Measurements from ENCODE around the gene DHRS1.
A peak's percentile ranks its signal among the peaks of the same experiment; 100 is the strongest.

DHRS1 gene

GRCh38 chr14:24309538-24310264 lies 10.1 kb upstream of the DHRS1 start, which contains the start of gene LTB4R2:
Gene LTB4R2 (plus strand): TSS chr14:24310140. CDS start chr14:24310665, 525 bp downstream.
- DNase-seq (ENCODE audit: low read depth), result no peak

GRCh38 chr14:24308342-24309124 lies 9.0 kb upstream of the DHRS1 start:
- DNase-seq (ENCODE audit: low read depth), result no peak

- peak; percentile 34 for DNase-seq (ENCODE audit: low read depth)
Observed at GRCh38 chr14:24307575-24308341, 8.2 kb upstream of the DHRS1 start, which contains the start of gene CIDEB. Gene CIDEB (minus strand): TSS chr14:24307977. CDS start chr14:24307858, 119 bp downstream.

- no peak for DNase-seq (ENCODE audit: low read depth)
Observed at GRCh38 chr14:24307156-24307574, 7.6 kb upstream of the DHRS1 start.

GRCh38 chr14:24304019-24304387 lies 4.4 kb upstream of the DHRS1 start:
- no peak for DNase-seq (ENCODE audit: low read depth)

- DNase-seq (ENCODE audit: low read depth), result no peak
Observed at GRCh38 chr14:24300326-24300980, 873 bp upstream of the DHRS1 start.

- peak; percentile 69 for DNase-seq (ENCODE audit: low read depth)
Observed at GRCh38 chr14:24298892-24299254, 707 bp downstream of the DHRS1 start.

GRCh38 chr14:24297190-24297964 lies 2.2 kb downstream of the DHRS1 start:
- no peak for DNase-seq (ENCODE audit: low read depth)

GRCh38 chr14:24296341-24297157 lies 3.0 kb downstream of the DHRS1 start:
- DNase-seq (ENCODE audit: low read depth), result peak; percentile 81

GRCh38 chr14:24293525-24293924 lies 6.1 kb downstream of the DHRS1 start:
- DNase-seq (ENCODE audit: low read depth), result no peak

- DNase-seq (ENCODE audit: low read depth), result no peak
Observed at GRCh38 chr14:24292118-24292807, 7.3 kb downstream of the DHRS1 start.

GRCh38 chr14:24291446-24292117 lies 8.0 kb downstream of the DHRS1 start:
- DNase-seq (ENCODE audit: low read depth), result no peak

- DNase-seq (ENCODE audit: low read depth), result no peak
Observed at GRCh38 chr14:24290746-24291145, 8.8 kb downstream of the DHRS1 start.

GRCh38 chr14:24289649-24290280 lies 9.8 kb downstream of the DHRS1 start:
- no peak for DNase-seq (ENCODE audit: low read depth)

- DNase-seq (ENCODE audit: low read depth), result no peak
Observed at GRCh38 chr14:24286996-24287395, 12.6 kb downstream of the DHRS1 start.

- no peak for DNase-seq (ENCODE audit: low read depth)
Observed at GRCh38 chr14:24285351-24285750, 14.2 kb downstream of the DHRS1 start.

- no peak for DNase-seq (ENCODE audit: low read depth)
Observed at GRCh38 chr14:24284501-24285035, 15.0 kb downstream of the DHRS1 start.

GRCh38 chr14:24283796-24284460 lies 15.7 kb downstream of the DHRS1 start:
- no peak for DNase-seq (ENCODE audit: low read depth)

All from fibroblast of gingiva (primary cell).